ENCODE results near the gene SULF2. TPM values are rescaled to one million over a fixed set of nuclear protein-coding genes. Genes with fewer than 3 reads are reported as not detected.

SULF2 gene
- total RNA-seq, 4 donors from 2014 or later: 31.5 to 182 (median 94.4) TPM

GRCh38 chr20:47659904-47660601 is 125.2 kb downstream of the SULF2 start:
- H3K4me1 ChIP-seq: peaks cover 0 to 18% (median 4%) of the 10 kb centered on the region in 3 donors
- H3K27me3 ChIP-seq: no peaks in the 10 kb centered on the region
- peaks cover 10 to 99% (median 11%) of the 10 kb centered on the region in 3 donors for H3K36me3 ChIP-seq
- intact Hi-C loops (cut with DNase I): loop anchor here (5.0 kb wide), 1 partner anchor 962 kb away; no protein-coding TSS in a partner anchor
- DNase-seq: no peak
- no peak for TF ChIP-seq CTCF (IDR thresholded peaks at IDR 0.05)
- TF ChIP-seq POLR2A (IDR thresholded peaks at IDR 0.05): no peak
- H3K27ac ChIP-seq: no peak overlapping the region
- no peaks in the 10 kb centered on the region for H3K9me3 ChIP-seq
- WGBS, 2 donors: 60 to 68% methylated on average over 6 to 7 of the region's 7 CpGs
- no peak overlapping the region for H3K4me3 ChIP-seq

- no peaks in the 10 kb centered on the region for H3K4me1 ChIP-seq
- H3K27me3 ChIP-seq: no peaks in the 10 kb centered on the region
- peaks cover 18 to 100% (median 31%) of the 10 kb centered on the region in 3 donors for H3K36me3 ChIP-seq
- TF ChIP-seq CTCF (IDR thresholded peaks at IDR 0.05) (no peak), POLR2A (IDR thresholded peaks at IDR 0.05) (no peak)
- intact Hi-C loops (cut with DNase I): no loop called here
- no peaks in the 10 kb centered on the region for H3K9me3 ChIP-seq
- 70 to 78% methylated on average over 2 of the region's 2 CpGs for WGBS, 2 donors
- no peak overlapping the region for H3K27ac ChIP-seq
- H3K4me3 ChIP-seq: no peak overlapping the region
- DNase-seq: no peak
Observed at GRCh38 chr20:47656318-47656717, 129.0 kb downstream of the SULF2 start.

- Histone ChIP-seq H3K27me3 (no peaks in the 10 kb centered on the region), H3K4me3 (no peak overlapping the region), H3K4me1 (no peaks in the 10 kb centered on the region), H3K27ac (no peak overlapping the region), H3K9me3 (no peaks in the 10 kb centered on the region), H3K36me3 (peaks cover 14 to 100% (median 31%) of the 10 kb centered on the region in 3 donors)
- TF ChIP-seq POLR2A (IDR thresholded peaks at IDR 0.05): no peak
- no peak for TF ChIP-seq CTCF (IDR thresholded peaks at IDR 0.05)
- intact Hi-C loops (cut with DNase I): no loop called here
- DNase-seq: no peak
Observed at GRCh38 chr20:47655635-47656034, 129.6 kb downstream of the SULF2 start.

- intact Hi-C loops (cut with DNase I): no loop called here
- no peak for DNase-seq
- no peak for TF ChIP-seq POLR2A (IDR thresholded peaks at IDR 0.05)
- TF ChIP-seq CTCF (IDR thresholded peaks at IDR 0.05): no peak
- Histone ChIP-seq H3K36me3 (peaks cover 14 to 100% (median 25%) of the 10 kb centered on the region in 3 donors), H3K9me3 (no peaks in the 10 kb centered on the region), H3K27ac (no peak overlapping the region), H3K4me1 (no peaks in the 10 kb centered on the region), H3K4me3 (no peak overlapping the region), H3K27me3 (no peaks in the 10 kb centered on the region)
- 93 to 100% methylated on average over 1 of the region's 1 CpG for WGBS, 2 donors
Observed at GRCh38 chr20:47654370-47654769, 130.9 kb downstream of the SULF2 start.

GRCh38 chr20:47653869-47654268 is 131.4 kb downstream of the SULF2 start:
- Histone ChIP-seq H3K9me3 (no peaks in the 10 kb centered on the region), H3K36me3 (peaks cover 14 to 100% (median 20%) of the 10 kb centered on the region in 3 donors), H3K4me1 (no peaks in the 10 kb centered on the region), H3K4me3 (no peak overlapping the region), H3K27ac (no peak overlapping the region), H3K27me3 (no peaks in the 10 kb centered on the region)
- no peak for TF ChIP-seq CTCF (IDR thresholded peaks at IDR 0.05)
- TF ChIP-seq POLR2A (IDR thresholded peaks at IDR 0.05): no peak
- no peak for DNase-seq
- intact Hi-C loops (cut with DNase I): no loop called here
- 72 to 75% methylated on average over 2 of the region's 2 CpGs for WGBS, 2 donors
